Measurements from ENCODE around the gene ZFP1. TPM values are rescaled to one million over a fixed set of nuclear protein-coding genes. Genes with fewer than 3 reads are reported as not detected.

ZFP1 gene
- total and polyA plus RNA-seq, 2 donors (not counting 1 experiment from before 2014, with no cell fraction given), result 9.8 to 14.4 TPM

DNA sequence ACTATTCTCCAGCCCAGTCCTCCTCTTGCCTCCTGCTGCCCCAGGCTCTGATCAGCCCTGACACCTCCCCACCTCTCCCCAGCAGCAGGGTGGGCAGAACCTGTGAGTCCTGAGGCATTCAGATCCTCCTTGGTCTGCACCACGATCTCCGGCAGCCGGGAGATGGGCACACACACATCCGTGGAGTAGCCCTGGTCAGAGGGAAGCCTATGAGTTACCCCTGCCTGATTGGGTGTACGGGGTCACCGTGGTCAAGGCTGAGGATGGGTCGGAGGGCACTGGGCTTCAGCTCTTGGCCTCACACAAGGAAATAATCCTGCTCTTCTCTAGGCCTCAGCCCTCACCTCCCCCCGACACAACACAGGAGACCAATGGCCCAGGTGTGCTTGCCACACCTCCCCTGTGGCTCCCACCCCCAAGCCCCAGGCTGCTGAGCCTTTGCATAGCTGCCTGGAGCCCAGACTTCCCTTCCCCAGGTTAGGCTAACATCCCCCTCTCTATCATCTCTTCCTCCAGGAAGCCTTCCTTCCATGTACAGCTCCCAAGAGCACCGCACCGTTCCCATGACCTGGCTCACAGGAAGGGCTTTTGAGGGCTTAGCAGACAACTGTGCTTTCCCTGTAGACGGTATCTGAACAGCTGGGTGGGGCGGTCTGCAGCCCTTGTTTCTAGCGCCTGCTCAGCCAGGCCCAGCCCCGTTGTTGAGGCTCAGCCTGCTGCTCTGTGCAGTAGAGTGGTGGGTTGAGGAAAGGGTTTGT, 35.4 kb upstream of the ZFP1 start:
- Histone ChIP-seq H3K36me3 (ENCODE audit: control insufficient read depth, insufficient read depth, low read length) (no peaks in the 10 kb centered on the region), H4K20me1 (ENCODE audit: control insufficient read depth, extremely low read depth, insufficient read depth, low read length) (no peaks in the 10 kb centered on the region), H3K4me1 (ENCODE audit: control insufficient read depth, extremely low read depth, insufficient read depth, low read length) (peaks cover 30% of the 10 kb centered on the region), H3K79me2 (ENCODE audit: control insufficient read depth, insufficient read depth, low read length) (no peaks in the 10 kb centered on the region), H2AFZ (ENCODE audit: low read length) (no peak overlapping the region), H3K4me3 (replicated peaks in 1 of 4; ENCODE audit: control extremely low read depth in 1 of 4, insufficient read depth in 1 of 4, low read depth in 3 of 4, low read length in 4 of 4) (no peak overlapping the region), H3K9me3 (ENCODE audit: control insufficient read depth, insufficient read depth, low read depth, low read length) (no peaks in the 10 kb centered on the region), H3K9ac (ENCODE audit: insufficient read depth, low read length) (no peak overlapping the region), H3K27ac (ENCODE audit: insufficient read depth, low read length) (no peak overlapping the region), H3K27me3 (ENCODE audit: control insufficient read depth, insufficient read depth, low read length) (no peaks in the 10 kb centered on the region), H3K4me2 (ENCODE audit: extremely low read depth, insufficient read depth, low read length) (no peak overlapping the region)
- DNase-seq (ENCODE audit: low read depth in 2 of 2), result no peak
- TF ChIP-seq, protein P1, sequence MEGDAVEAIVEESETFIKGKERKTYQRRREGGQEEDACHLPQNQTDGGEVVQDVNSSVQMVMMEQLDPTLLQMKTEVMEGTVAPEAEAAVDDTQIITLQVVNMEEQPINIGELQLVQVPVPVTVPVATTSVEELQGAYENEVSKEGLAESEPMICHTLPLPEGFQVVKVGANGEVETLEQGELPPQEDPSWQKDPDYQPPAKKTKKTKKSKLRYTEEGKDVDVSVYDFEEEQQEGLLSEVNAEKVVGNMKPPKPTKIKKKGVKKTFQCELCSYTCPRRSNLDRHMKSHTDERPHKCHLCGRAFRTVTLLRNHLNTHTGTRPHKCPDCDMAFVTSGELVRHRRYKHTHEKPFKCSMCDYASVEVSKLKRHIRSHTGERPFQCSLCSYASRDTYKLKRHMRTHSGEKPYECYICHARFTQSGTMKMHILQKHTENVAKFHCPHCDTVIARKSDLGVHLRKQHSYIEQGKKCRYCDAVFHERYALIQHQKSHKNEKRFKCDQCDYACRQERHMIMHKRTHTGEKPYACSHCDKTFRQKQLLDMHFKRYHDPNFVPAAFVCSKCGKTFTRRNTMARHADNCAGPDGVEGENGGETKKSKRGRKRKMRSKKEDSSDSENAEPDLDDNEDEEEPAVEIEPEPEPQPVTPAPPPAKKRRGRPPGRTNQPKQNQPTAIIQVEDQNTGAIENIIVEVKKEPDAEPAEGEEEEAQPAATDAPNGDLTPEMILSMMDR (conservative IDR thresholded peaks at IDR 0.05 in 1 of 2, IDR thresholded peaks at IDR 0.05 in 1 of 2; ENCODE audit: low read depth in 1 of 2, low read length in 2 of 2), result no peak
- no peak for TF ChIP-seq EZH2 (IDR thresholded peaks at IDR 0.05; ENCODE audit: low read length, missing control alignments)

GRCh38 chr16:75113541-75114121, 34.7 kb upstream of the ZFP1 start:
- Histone ChIP-seq H3K79me2 (ENCODE audit: control insufficient read depth, insufficient read depth, low read length) (no peaks in the 10 kb centered on the region), H3K27me3 (ENCODE audit: control insufficient read depth, insufficient read depth, low read length) (no peaks in the 10 kb centered on the region), H3K27ac (ENCODE audit: insufficient read depth, low read length) (no peak overlapping the region), H3K4me2 (ENCODE audit: extremely low read depth, insufficient read depth, low read length) (no peak overlapping the region), H2AFZ (ENCODE audit: low read length) (no peak overlapping the region), H3K9ac (ENCODE audit: insufficient read depth, low read length) (no peak overlapping the region), H3K36me3 (ENCODE audit: control insufficient read depth, insufficient read depth, low read length) (no peaks in the 10 kb centered on the region), H3K4me3 (replicated peaks in 1 of 4; ENCODE audit: control extremely low read depth in 1 of 4, insufficient read depth in 1 of 4, low read depth in 3 of 4, low read length in 4 of 4) (no peak overlapping the region), H3K4me1 (ENCODE audit: control insufficient read depth, extremely low read depth, insufficient read depth, low read length) (peaks cover 27% of the 10 kb centered on the region), H4K20me1 (ENCODE audit: control insufficient read depth, extremely low read depth, insufficient read depth, low read length) (no peaks in the 10 kb centered on the region), H3K9me3 (ENCODE audit: control insufficient read depth, insufficient read depth, low read depth, low read length) (no peaks in the 10 kb centered on the region)
- TF ChIP-seq, protein P1 (conservative IDR thresholded peaks at IDR 0.05 in 1 of 2, IDR thresholded peaks at IDR 0.05 in 1 of 2; ENCODE audit: low read depth in 1 of 2, low read length in 2 of 2), result no peak
- no peak for TF ChIP-seq EZH2 (IDR thresholded peaks at IDR 0.05; ENCODE audit: low read length, missing control alignments)
- DNase-seq (ENCODE audit: low read depth in 2 of 2), result no peak

- peaks cover 22% of the 10 kb centered on the region for H3K4me1 ChIP-seq (ENCODE audit: control insufficient read depth, extremely low read depth, insufficient read depth, low read length)
- no peak overlapping the region for H3K27ac ChIP-seq (ENCODE audit: insufficient read depth, low read length)
- DNase-seq (ENCODE audit: low read depth in 2 of 2), result no peak
- H3K36me3 ChIP-seq (ENCODE audit: control insufficient read depth, insufficient read depth, low read length), result no peaks in the 10 kb centered on the region
- H3K4me3 ChIP-seq (replicated peaks in 1 of 4; ENCODE audit: control extremely low read depth in 1 of 4, insufficient read depth in 1 of 4, low read depth in 3 of 4, low read length in 4 of 4), result no peak overlapping the region
- no peaks in the 10 kb centered on the region for H3K27me3 ChIP-seq (ENCODE audit: control insufficient read depth, insufficient read depth, low read length)
- no peak overlapping the region for H2AFZ ChIP-seq (ENCODE audit: low read length)
- no peak overlapping the region for H3K4me2 ChIP-seq (ENCODE audit: extremely low read depth, insufficient read depth, low read length)
- no peaks in the 10 kb centered on the region for H3K79me2 ChIP-seq (ENCODE audit: control insufficient read depth, insufficient read depth, low read length)
- H4K20me1 ChIP-seq (ENCODE audit: control insufficient read depth, extremely low read depth, insufficient read depth, low read length), result no peaks in the 10 kb centered on the region
- H3K9ac ChIP-seq (ENCODE audit: insufficient read depth, low read length), result no peak overlapping the region
- TF ChIP-seq, protein P1 (conservative IDR thresholded peaks at IDR 0.05 in 1 of 2, IDR thresholded peaks at IDR 0.05 in 1 of 2; ENCODE audit: low read depth in 1 of 2, low read length in 2 of 2), result no peak
- TF ChIP-seq EZH2 (IDR thresholded peaks at IDR 0.05; ENCODE audit: low read length, missing control alignments), result no peak
- no peaks in the 10 kb centered on the region for H3K9me3 ChIP-seq (ENCODE audit: control insufficient read depth, insufficient read depth, low read depth, low read length)
Measured at GRCh38 chr16:75114179-75114945, 34.0 kb upstream of the ZFP1 start.

All from fibroblast of lung (primary cell).